Ovary (tissue), 9 donors: ENCODE data around the gene DNER. TPM values are rescaled to one million over a fixed set of nuclear protein-coding genes. Genes with fewer than 3 reads are reported as not detected.

Source experiments
- DNase-seq, 5 donors: peaks; one replicate each; pipeline ENCODE4 v3.0.0-alpha.2; 2019 to 2020
- H3K27ac ChIP-seq, 2 donors: fragments of 200-600 bp; one replicate each; pipeline versions ENCODE4 v1.5.1 to v1.8.0; 2019 to 2022
- H3K27me3 ChIP-seq: fragments of 200-600 bp; one replicate; pipeline ENCODE4 v1.8.0; 2022
- H3K36me3 ChIP-seq: fragments of 200-600 bp; sonication (generic); one replicate; pipeline ENCODE4 v1.5.1; 2019
- H3K4me1 ChIP-seq: one replicate; pipeline ENCODE4 v1.8.1; 2013; ENCODE audit warnings: mild to moderate bottlenecking, moderate library complexity; ENCODE audit not compliant: insufficient read depth
- H3K4me3 ChIP-seq: fragments of 200-600 bp; sonication (generic); one replicate; pipeline ENCODE4 v1.5.1; 2017
- H3K9me3 ChIP-seq, 2 donors: fragments of 200-600 bp in 1 of 2; sonication (generic) in 1 of 2; one replicate each; pipeline versions ENCODE4 v1.5.1 to v1.8.1; 2013 to 2019; ENCODE audit warnings: mild to moderate bottlenecking in 1 of 2, moderate library complexity in 1 of 2
- CTCF ChIP-seq, 3 donors: fragments of 450-650 bp in 2 of 3; fragments of 200-600 bp in 1 of 3; IDR thresholded peaks; one replicate each; pipeline versions ENCODE4 v1.5.1 to v1.8.0; 2016 to 2022; ENCODE audit warnings: antibody characterized with exemption in 3 of 3, mild to moderate bottlenecking in 1 of 3
- EP300 ChIP-seq: sonication (generic); formaldehyde crosslinking; IDR thresholded peaks from one replicate; pipeline ENCODE4 v1.6.1; 2017; ENCODE audit warnings: antibody characterized with exemption
- POLR2A ChIP-seq: fragments of 450-650 bp; IDR thresholded peaks from one replicate; pipeline ENCODE4 v1.6.1; 2017; ENCODE audit warnings: antibody characterized with exemption, mild to moderate bottlenecking, moderate library complexity
- WGBS, 3 donors: extraction: QIAGEN DNeasy Blood & Tissue Kit in 1 of 3; methylation state at CpG; one replicate each; pipeline versions ENCODE4 v1.1.5 to v1.1.7; 2013 to 2017; 5-methylcytosine and 5-hydroxymethylcytosine counted together
- intact Hi-C, 4 donors: fragments of 100-400 bp; cut with DNase I; formaldehyde crosslinking; loops; one replicate each; pipeline versions ENCODE4 v1.11.0 to v1.15.1; 2022 to 2023
- polyA plus RNA-seq, 2 donors: library from polyadenylated mRNA; stranded (reverse); fragments of 200-250 nt in 1 of 2; fragments of 350-450 nt in 1 of 2; fragmentation: Illumina TruSeq in 1 of 2; extraction: RNeasy Lipid Tissue Mini Kit (QIAGEN cat#74804) in 1 of 2; gene quantifications; one replicate each; pipeline ENCODE4 v1.2.3, GENCODE V29; 2013 to 2014
- total RNA-seq, 7 donors: library from RNA; depleted of rRNA in 2 of 7; stranded (reverse); fragments of >200 nt in 2 of 7; fragmentation: NEBNext Ultra II Directional in 3 of 7; extraction: Animal tissue kit (Norgen Biotek cat#: 25700) in 3 of 7; gene quantifications; one replicate each; pipeline versions ENCODE4 v1.1.0 to v1.2.4, GENCODE V29; 2016 to 2023
- donor health status: DM: no; HTN: no; CAD: no; lungs with moderate emphysema.
- donor health status: DM: no; HTN: no; CAD: no.
- donor health status: Bipolar disorder and iron deficiency.
- donor health status: DM: yes; HTN: yes; CAD: no.
- donor health status: DM: no; HTN: no; CAD: no.
- donor health status: DM: yes; HTN: yes; CAD: no.

DNER gene
- total and polyA plus RNA-seq, 9 donors, result 0.17 to 2.7 (median 1.2) TPM; not detected in 1

GRCh38 chr2:229627728-229628127 is 86.6 kb downstream of the DNER start:
- no peak overlapping the region for H3K4me3 ChIP-seq
- no peaks in the 10 kb centered on the region for H3K9me3 ChIP-seq
- H3K27me3 ChIP-seq, result no peaks in the 10 kb centered on the region
- intact Hi-C loops, result no loop called here
- TF ChIP-seq POLR2A, result no peak
- no peak for TF ChIP-seq CTCF (IDR thresholded peaks at IDR 0.05)
- no peak for TF ChIP-seq EP300
- 61 to 81% (median 69%) methylated on average over 3 of the region's 3 CpGs for WGBS, 3 donors
- no peak overlapping the region for H3K27ac ChIP-seq
- DNase-seq, result no peak
- H3K36me3 ChIP-seq, result no peaks in the 10 kb centered on the region
- no peaks in the 10 kb centered on the region for H3K4me1 ChIP-seq

- intact Hi-C loops, result no loop called here
- H3K4me1 ChIP-seq, result no peaks in the 10 kb centered on the region
- H3K27ac ChIP-seq, result no peak overlapping the region
- no peak overlapping the region for H3K4me3 ChIP-seq
- H3K36me3 ChIP-seq, result no peaks in the 10 kb centered on the region
- no peak for DNase-seq
- TF ChIP-seq CTCF (IDR thresholded peaks at IDR 0.05) (no peak), EP300 (no peak)
- H3K9me3 ChIP-seq, result no peaks in the 10 kb centered on the region
- WGBS, 3 donors, result 83 to 90% (median 85%) methylated on average over 12 of the region's 12 CpGs
- no peaks in the 10 kb centered on the region for H3K27me3 ChIP-seq
These were observed 91.6 kb downstream of the DNER start for GRCh38 chr2:229622495-229623355.

GRCh38 chr2:229620759-229621158 is 93.6 kb downstream of the DNER start:
- H3K9me3 ChIP-seq, result no peaks in the 10 kb centered on the region
- no peak overlapping the region for H3K27ac ChIP-seq
- H3K4me3 ChIP-seq, result no peak overlapping the region
- DNase-seq, result no peak
- H3K27me3 ChIP-seq, result no peaks in the 10 kb centered on the region
- WGBS, 3 donors, result 36 to 59% (median 49%) methylated on average over 5 of the region's 5 CpGs
- intact Hi-C loops, result no loop called here
- TF ChIP-seq POLR2A (no peak), CTCF (IDR thresholded peaks at IDR 0.05) (no peak), EP300 (no peak)
- no peaks in the 10 kb centered on the region for H3K36me3 ChIP-seq
- no peaks in the 10 kb centered on the region for H3K4me1 ChIP-seq

DNA sequence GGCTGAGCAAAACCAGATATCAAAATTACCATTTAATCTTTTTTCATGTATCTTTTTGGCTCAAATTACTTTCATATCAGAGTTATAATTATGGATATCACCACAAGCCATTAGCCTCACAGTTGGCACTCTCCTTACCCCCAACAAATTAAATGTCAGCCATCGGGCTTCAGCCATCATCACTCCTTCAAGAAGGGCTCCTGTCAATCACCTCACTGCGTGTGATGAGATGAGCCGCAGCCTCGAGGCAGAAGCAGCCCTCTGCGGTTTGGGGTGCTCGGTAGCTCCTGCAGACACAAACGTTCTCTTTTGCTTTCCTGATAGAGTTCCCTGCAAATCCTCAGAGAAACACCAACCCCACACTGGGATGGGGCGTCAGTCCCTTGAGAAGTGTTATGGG is 94.1 kb downstream of the DNER start:
- H3K27ac ChIP-seq, result no peak overlapping the region
- DNase-seq, result no peak
- H3K36me3 ChIP-seq, result no peaks in the 10 kb centered on the region
- no peaks in the 10 kb centered on the region for H3K9me3 ChIP-seq
- H3K4me3 ChIP-seq, result no peak overlapping the region
- H3K4me1 ChIP-seq, result no peaks in the 10 kb centered on the region
- TF ChIP-seq EP300, result no peak
- no peak for TF ChIP-seq POLR2A
- no peak for TF ChIP-seq CTCF (IDR thresholded peaks at IDR 0.05)
- intact Hi-C loops, result no loop called here
- WGBS, 3 donors, result 76 to 83% (median 80%) methylated on average over 8 of the region's 8 CpGs
- H3K27me3 ChIP-seq, result no peaks in the 10 kb centered on the region
